LoVo (cell line): ENCODE data around the gene CFD.
"Not testable (repeated sequence)": the region's sequence is repeated elsewhere in the genome, so short reads cannot be mapped to it uniquely, and the experiment has no call there.

Experiments used
- DNase-seq: peaks from one replicate; pipeline ENCODE4 v3.0.0-alpha.2; 2016; ENCODE audit warnings: low spot score

The CFD gene

GRCh38 chr19:871446-872265, 12.2 kb downstream of the CFD start:
- DNase-seq, result no peak

DNA sequence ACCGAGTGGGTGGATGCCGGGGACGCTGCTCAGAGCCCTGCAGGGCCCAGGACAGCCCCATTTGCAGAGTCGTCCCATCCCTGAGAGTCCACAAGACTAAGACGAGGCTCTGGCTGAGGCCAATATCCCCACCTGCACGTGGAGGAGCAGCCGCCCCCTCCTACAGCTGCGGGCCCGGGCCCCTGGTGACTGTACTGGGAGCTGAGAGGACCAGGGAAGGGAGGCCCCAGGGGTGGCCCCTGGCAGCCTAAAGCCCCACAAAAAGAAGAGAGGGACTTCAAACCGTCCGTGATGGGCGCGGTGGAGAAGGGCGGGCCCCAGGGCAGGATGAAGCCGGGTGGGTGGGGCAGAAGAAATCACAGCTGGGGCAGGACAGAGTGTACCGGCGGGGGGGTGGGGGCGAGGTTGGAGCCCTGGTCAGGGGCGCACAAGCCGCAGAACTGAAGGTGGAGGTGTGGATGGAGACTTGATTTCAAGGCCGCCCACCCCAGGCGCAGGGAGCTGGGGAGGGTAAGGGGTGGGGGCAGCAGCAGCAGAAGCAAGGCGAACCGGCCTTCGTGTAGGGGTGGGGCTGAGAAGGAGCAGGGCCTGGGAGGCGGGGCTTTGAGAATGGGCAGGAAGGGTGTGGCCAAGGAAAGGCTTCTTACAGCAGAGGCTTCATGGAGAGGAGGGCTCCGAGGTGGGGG, 12.9 kb downstream of the CFD start:
- peak; percentile 36 for DNase-seq

DNA sequence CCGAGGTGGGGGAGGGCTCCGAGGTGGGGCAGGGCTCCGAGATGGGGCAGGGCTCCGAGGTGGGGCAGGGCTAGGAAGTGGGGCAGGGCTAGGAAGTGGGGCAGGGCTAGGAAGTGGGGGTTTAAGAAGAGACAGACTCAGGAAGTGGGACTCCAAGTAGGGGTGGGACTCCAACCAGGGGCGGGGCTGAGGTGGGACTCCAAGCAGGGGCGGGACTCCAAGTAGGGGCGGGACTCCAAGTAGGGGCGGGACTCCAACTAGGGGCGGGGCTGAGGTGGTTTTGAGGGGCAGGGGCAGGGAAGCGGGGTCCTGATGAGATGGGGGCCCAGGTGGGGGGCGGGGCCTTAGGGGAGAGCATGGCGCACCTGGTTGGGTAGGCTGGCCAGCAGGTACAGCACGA, 13.6 kb downstream of the CFD start:
- DNase-seq, result peak; percentile 19

DNA sequence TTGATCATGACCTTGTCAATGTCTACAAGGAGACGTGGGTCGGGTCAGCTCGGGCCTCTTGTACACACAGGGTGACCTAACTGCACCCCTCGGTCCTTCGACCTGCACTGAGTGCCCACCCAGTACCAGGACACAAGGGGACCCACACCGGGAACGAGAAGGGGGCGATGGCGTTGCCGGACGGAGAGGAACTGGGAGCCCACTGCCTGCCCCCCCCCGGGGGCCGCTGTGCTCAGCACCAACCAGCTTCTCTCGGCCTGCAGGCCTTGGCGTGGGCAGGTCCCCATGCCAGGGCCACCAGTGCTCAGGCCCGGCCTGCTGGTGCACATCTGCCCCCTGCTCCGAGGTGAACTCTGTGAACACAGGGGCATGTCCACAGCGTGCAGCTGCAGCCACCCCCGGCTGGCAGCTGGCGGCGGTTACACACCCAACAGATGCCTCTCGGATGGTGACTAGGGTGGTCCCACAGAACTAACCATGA, 14.1 kb downstream of the CFD start:
- DNase-seq, result no peak

DNA sequence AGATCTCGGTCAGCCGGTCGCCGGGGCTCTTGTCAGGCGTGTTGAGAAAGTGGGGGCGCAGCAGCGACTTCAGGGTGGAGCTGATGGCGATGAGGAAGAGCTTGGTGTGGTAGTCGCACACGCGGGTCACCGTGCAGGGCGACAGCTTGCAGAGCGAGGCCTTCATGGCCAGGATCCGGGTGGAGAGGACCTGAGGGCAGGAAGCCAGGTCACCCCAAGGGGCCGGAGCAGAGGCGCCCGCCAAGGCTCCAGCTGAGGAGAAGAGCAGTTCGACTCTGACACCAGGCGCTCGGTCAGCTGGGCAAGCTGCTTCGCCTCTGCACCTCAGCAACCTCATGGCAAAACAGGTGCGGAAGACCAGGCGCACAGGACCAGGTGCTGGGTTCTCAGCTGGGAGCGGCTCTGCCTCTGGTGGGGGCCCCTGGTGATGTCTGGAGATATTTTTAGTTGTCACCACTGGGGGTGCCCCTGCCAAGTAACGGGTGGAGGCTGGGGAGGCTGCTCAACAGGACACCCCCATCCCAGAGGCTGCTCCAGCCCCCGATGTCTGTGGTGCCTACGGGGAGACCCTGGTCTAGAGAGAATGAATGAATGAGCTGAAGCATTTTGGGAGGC, 15.9 kb downstream of the CFD start:
- DNase-seq, result no peak

DNA sequence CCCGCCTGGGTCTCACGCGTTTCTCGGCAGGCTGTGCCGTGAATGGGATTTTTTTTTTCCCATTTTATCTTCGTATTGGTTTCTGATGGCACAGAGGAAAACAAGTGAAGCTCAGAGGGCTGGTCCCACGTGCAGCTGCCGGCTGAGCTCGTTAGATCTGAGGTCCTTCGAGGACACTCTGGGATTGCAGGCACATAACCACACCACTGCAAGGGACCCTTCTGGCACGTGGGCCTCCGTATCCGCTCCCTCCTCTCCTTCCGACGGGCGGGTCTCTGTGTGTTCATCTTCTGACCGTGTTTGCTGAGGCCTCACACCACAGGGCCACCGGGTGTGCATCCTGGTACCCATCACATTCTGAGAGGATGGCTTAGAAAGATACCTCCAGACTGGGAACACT, 16.6 kb downstream of the CFD start:
- no peak for DNase-seq

DNA sequence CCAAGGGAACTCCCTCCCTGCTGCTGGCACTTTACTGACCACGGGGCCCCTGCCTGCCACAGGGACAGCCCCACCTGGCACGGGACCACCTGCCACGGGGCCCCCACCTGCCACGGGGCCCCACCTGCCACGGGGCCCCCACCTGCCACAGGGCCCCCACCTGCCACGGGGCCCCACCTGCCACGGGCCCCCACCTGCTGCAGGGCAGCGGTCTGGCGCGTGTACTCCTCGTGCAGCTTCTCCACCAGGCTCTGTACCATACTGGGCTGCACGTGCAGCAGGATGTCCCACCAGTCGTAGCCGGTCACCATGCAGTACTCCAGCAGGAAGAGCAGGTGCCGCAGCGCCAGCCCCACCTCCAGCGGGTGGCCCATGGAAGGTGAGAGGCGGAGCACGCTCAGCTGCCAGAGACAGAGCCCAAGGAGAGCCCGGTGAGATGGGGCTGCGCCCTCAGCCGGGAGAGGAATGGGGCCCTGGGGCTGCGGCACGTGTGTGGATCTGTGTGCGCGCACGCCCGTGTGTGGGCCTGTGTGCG, 17.4 kb downstream of the CFD start:
- no peak for DNase-seq

- DNase-seq, result not testable (repeated sequence)
These were observed 18.7 kb downstream of the CFD start for GRCh38 chr19:877992-878660.

DNA sequence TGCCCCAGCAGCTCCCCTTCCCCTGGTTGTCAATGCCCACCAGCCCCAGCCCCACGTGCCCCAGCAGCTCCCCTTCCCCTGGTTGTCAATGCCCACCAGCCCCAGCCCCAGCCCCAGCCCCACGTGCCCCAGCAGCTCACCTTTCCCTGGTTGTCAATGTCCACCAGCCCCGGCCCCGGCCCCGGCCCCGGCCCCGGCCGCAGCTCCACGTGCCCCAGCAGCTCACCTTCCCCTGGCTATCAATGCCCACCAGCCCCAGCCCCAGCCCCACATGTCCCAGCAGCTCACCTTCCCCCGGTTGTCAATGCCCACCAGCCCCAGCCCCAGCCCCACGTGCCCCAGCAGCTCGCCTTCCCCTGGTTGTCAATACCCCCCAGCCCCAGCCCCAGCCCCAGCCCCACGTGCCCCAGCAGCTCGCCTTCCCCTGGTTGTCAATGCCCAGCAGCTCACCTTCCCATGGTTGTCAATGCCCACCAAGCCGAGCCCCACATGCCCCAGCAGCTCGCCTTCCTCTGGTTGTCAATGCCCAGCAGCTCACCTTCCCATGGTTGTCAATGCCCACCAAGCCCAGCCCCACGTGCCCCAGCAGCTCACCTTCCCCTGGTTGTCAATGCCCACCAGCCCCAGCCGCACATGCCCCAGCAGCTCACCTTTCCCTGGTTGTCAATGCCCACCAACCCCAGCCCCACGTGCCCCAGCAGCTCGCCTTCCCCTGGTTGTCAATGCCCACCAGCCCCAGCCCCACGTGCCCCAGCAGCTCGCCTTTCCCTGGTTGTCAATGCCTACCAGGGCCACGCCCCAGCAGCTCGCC, 19.5 kb downstream of the CFD start:
- DNase-seq, result not testable (repeated sequence)

GRCh38 chr19:879711-880438, 20.4 kb downstream of the CFD start:
- DNase-seq, result no peak

DNA sequence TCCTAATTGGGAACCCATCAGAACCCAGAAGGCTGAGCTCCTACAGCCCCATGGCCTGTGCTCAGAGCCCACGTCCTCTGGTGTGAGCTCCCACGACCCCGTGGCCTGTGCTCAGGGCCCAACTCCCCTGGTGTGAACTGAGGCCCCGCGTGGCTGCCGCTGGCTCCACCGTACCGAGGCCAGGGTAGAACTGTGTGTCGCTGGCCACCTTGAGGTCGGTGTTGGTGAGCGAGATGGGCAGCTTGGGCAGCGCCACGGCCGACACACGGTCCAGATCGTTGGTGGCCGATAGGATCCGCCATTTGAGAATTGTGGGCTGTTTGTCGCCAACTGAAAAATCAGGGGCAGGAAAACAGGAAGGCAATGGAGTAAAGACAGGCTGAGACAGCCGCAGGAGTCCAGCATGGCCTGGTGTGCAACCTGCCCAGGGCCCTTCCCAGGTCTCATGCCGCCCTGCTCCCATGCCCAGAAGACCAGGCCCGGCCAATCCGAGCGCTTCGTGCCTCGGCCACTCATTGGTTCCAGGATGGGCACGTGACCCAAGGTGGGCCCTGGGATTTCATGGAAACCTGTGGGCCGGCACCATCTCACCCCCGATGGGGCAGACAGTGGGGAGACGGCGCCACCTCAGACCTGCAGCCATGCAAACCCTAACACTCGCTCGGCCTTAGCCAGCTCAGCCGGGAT, 22.1 kb downstream of the CFD start:
- DNase-seq, result no peak

GRCh38 chr19:882871-883497, 23.5 kb downstream of the CFD start:
- DNase-seq, result no peak

DNA sequence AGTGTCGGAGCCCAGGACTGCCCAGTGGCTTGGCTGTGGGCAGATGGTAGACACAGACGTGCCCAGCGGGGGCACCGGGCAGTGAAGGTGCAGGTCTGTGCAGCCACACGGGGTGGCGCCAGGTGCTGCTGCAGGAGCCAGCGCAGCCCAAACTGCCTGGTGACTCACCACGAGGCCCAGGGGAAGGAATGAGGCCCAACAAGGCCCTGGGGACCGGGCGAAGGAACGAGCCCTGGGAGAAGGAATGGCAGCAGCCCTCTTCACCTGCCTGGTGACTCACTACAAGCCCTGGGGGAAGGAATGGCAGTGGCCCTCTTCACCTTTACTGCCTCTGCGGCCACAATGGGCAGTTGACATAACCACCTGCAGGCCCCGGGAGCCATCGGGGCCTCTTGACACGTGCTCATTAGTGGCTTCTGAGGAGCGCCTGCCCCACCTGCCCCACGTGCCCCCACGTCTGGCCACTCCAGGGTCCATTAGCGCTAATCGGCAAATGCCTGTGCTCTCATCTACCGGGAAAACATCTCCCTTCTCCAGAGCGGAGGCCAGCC, 24.3 kb downstream of the CFD start:
- no peak for DNase-seq

DNA sequence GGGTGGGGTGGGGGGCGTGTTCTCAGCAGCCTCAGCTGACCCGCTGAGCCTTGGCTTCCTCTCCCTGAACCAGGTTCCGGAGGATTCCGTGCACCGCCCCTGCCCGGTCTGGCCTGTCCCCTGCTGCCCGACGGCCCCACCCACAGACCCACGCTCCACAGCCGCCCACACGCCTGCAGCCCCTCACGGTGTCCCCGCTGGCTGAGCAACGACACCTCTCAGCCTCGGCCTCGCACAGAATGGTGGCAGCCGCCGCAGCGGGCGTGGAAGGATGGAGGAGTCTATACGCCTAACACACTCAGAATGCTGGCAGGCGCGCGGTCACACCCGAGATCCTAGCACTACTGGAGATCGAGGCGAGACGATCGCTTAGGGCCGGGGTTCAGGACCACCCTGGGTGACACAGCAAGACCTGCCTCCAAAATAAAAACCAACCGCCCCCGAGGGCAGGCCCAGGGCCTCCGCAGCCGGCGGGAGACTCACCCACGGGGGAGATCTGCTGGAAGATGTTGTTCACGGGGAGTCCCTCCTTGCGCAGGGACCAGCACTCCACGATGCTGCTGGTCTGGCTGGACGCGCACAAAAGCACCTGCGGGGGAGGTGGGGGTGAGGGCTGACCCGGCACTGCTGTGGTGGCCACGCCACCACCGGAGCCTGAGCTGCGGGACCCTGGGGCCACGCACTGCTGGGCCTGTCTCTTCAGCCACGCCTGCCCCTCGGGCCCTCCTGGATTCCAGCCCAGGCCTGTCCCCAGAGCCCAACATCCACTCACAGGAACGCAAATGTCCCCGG, 25.2 kb downstream of the CFD start:
- DNase-seq, result no peak

DNA sequence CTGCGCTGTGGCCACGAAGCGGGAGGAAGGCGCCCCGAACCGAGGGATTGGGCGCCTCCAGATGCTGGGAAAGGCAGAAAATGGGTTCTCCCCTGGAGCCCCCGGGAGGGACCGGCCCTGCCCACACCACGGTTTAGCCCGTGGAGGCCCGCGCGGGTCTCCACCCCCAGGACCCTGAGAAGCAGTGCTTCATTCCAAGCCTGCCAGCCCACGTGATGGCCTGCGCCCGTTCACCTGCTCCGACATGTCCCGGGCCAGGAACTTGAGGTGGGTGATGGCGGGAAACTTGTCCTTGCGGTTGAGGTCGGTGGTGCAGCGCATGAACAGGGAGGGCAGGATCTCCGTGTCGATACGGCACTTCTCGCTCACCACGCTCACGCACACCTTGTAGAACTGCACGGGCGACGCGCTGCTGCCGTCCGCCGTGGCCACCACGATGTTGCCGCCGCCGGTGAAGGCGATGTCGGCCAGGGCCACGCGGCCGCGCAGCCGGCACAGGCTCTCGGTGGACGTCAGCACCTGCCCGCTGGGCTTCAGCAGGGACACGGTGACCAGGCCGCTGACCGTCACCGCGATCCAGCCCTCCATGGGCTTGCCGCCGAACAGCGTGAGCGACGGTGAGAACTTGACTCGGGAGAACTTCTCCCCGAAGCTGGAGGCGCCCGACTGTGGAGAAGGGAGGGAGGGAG, 26.2 kb downstream of the CFD start:
- no peak for DNase-seq

DNA sequence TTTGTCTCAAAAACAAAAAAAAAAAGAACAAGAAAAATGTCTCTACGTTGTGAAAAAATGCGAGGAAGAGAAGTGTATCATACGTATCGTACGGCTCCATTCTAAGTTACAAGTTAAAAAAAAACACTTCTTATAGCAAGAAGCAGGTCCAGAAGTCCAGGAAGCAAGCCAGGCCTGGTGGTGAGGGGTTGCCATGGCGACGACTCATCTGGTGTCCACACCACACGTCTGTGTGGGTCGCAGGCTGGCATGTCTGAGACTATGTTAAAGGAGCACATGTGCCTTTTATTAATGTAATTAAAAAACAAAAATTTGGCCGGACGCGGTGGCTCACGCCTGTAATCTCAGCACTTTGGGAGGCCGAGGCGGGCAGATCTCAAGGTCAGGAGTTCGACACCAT, 27.6 kb downstream of the CFD start:
- DNase-seq, result no peak

- no peak for DNase-seq
These were observed 28.1 kb downstream of the CFD start for GRCh38 chr19:887599-887998.
